Immature natural killer cell (primary cell): ENCODE results near the gene ADCY5. TPM values are rescaled to one million over a fixed set of nuclear protein-coding genes. Genes with fewer than 3 reads are reported as not detected.

ENCODE experiments used
- DNase-seq, 3 donors: peaks; one replicate each; pipeline ENCODE4 v3.0.0; 2022; ENCODE audit warnings: mixed read lengths in 1 of 3
- H3K27ac Mint-ChIP-seq, 6 donors: one replicate each; pipeline ENCODE4 v1.8.0; 2020; ENCODE audit warnings: mixed read lengths in 6 of 6, mild to moderate bottlenecking in 5 of 6, inconsistent platforms in 4 of 6, moderate library complexity in 3 of 6
- H3K27me3 Mint-ChIP-seq, 3 donors: one replicate each; pipeline ENCODE4 v1.8.0; 2020 to 2021; ENCODE audit warnings: low read depth in 3 of 3, mild to moderate bottlenecking in 3 of 3, mixed read lengths in 3 of 3, moderate library complexity in 3 of 3, inconsistent platforms in 1 of 3
- H3K36me3 Mint-ChIP-seq, 3 donors: one replicate each; pipeline ENCODE4 v1.8.0; 2020; ENCODE audit warnings: mixed read lengths in 3 of 3, inconsistent platforms in 2 of 3, mild to moderate bottlenecking in 2 of 3
- H3K4me1 Mint-ChIP-seq, 2 donors: one replicate each; pipeline ENCODE4 v1.8.0; 2020; ENCODE audit warnings: inconsistent platforms in 2 of 2, mild to moderate bottlenecking in 2 of 2, mixed read lengths in 2 of 2, moderate library complexity in 1 of 2
- H3K4me3 Mint-ChIP-seq, 5 donors: one replicate each; pipeline ENCODE4 v1.8.0; 2020; ENCODE audit warnings: mild to moderate bottlenecking in 5 of 5, mixed read lengths in 5 of 5, inconsistent platforms in 3 of 5, moderate library complexity in 3 of 5
- H3K9me3 Mint-ChIP-seq, 6 donors: one replicate each; pipeline ENCODE4 v1.8.0; 2020; ENCODE audit warnings: mild to moderate bottlenecking in 6 of 6, mixed read lengths in 6 of 6, inconsistent platforms in 4 of 6, moderate library complexity in 3 of 6
- polyA plus RNA-seq, 3 donors: library from polyadenylated mRNA; unstranded; fragments of 300-500 nt; fragmentation: Illumina TruSeq; gene quantifications; one replicate each; pipeline ENCODE4 v1.2.3, GENCODE V29; 2021

Gene ADCY5
- polyA plus RNA-seq, 3 donors from 2014 or later: 0.03 TPM; not detected in 2

GRCh38 chr3:123376451-123377242 lies 72.2 kb downstream of the ADCY5 start:
- Mint-ChIP-seq H3K4me3 (no peak overlapping the region), H3K9me3 (no peaks in the 10 kb centered on the region), H3K36me3 (no peaks in the 10 kb centered on the region), H3K27me3 (peaks cover 2% of the 10 kb centered on the region in 3 donors), H3K27ac (no peak overlapping the region), H3K4me1 (no peaks in the 10 kb centered on the region)
- DNase-seq: no peak

DNA sequence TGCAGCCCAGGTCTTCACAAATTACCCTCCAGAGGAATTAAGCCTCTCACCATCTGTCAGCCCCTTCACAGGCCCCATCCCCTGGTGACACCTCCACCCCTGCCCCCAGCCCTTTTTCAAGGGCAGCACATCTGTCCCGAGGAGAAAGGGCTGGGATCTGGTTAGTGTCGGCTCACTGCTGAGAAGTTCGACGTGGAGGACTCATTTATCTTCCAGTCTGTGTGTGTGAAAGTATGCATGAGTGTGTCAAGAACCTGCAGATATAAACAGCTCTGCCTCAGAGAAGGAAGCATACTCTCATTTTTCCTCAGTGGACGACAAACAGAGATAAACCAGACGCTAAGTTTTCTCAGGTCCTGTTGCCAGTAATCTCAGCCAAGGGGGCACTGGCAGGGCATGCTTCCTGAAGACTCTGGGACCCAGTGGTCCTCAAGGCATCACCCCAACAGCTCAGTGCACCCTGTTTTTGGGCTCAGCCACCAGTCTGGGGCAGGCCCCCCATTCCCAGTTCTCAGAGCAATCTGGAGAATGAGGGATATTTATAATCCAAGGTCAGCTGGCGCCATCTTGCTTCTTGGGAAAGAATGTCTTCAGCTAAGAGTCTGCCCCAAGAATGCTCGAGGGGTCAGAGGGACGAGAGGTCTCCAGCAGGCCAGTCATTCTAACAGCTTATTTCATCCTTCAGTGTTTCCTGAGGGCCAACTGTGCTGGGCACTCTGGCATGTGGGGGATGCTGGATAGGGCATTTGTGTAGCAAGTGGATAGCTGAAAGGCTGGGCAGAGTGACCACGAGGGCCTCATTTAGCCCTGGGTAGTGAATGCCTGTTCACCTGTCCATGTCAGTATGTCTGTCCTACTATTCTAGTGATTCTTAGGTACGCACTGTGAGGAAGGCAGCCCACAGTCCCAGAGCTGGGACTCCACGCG lies 73.6 kb downstream of the ADCY5 start:
- no peaks in the 10 kb centered on the region for H3K9me3 Mint-ChIP-seq
- H3K27me3 Mint-ChIP-seq: peaks cover 0 to 2% (median 2%) of the 10 kb centered on the region in 3 donors
- H3K4me3 Mint-ChIP-seq: no peak overlapping the region
- no peaks in the 10 kb centered on the region for H3K4me1 Mint-ChIP-seq
- no peaks in the 10 kb centered on the region for H3K36me3 Mint-ChIP-seq
- DNase-seq: no peak
- no peak overlapping the region for H3K27ac Mint-ChIP-seq

DNA sequence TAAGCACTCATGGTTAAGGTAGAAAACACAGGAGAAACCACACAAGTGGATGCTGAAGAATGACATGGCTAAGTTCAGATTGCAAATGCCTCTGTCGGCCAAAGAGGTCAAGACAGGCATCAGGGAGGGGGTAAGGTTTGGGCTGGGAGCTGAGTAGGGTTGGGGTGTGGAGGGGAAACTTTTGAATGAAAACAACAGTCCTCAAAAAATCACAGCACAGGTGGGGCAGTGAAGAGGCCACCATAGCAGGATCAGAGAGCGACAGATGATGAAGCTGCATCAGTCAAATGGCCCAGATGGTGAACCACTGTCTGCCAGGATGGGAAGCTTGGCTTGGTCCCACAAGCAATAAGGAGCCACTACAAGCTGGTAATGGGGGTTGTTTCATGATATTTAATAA lies 74.9 kb downstream of the ADCY5 start:
- DNase-seq: no peak
- no peaks in the 10 kb centered on the region for H3K4me1 Mint-ChIP-seq
- H3K4me3 Mint-ChIP-seq: no peak overlapping the region
- no peaks in the 10 kb centered on the region for H3K9me3 Mint-ChIP-seq
- H3K27ac Mint-ChIP-seq: no peak overlapping the region
- peaks cover 0 to 2% (median 2%) of the 10 kb centered on the region in 3 donors for H3K27me3 Mint-ChIP-seq
- no peaks in the 10 kb centered on the region for H3K36me3 Mint-ChIP-seq

- H3K36me3 Mint-ChIP-seq: no peaks in the 10 kb centered on the region
- H3K4me1 Mint-ChIP-seq: no peaks in the 10 kb centered on the region
- no peak for DNase-seq
- H3K27me3 Mint-ChIP-seq: peaks cover 0 to 2% (median 2%) of the 10 kb centered on the region in 3 donors
- no peaks in the 10 kb centered on the region for H3K9me3 Mint-ChIP-seq
- no peak overlapping the region for H3K27ac Mint-ChIP-seq
- H3K4me3 Mint-ChIP-seq: no peak overlapping the region
Measured at GRCh38 chr3:123373474-123373987, 75.4 kb downstream of the ADCY5 start.

GRCh38 chr3:123372686-123373473 lies 76.0 kb downstream of the ADCY5 start:
- Mint-ChIP-seq H3K27me3 (peaks cover 0 to 2% (median 2%) of the 10 kb centered on the region in 3 donors), H3K36me3 (no peaks in the 10 kb centered on the region), H3K4me1 (no peaks in the 10 kb centered on the region), H3K9me3 (no peaks in the 10 kb centered on the region), H3K27ac (no peak overlapping the region), H3K4me3 (no peak overlapping the region)
- no peak for DNase-seq

- DNase-seq: no peak
- Mint-ChIP-seq H3K4me1 (no peaks in the 10 kb centered on the region), H3K27ac (no peak overlapping the region), H3K9me3 (no peaks in the 10 kb centered on the region), H3K4me3 (no peak overlapping the region), H3K36me3 (no peaks in the 10 kb centered on the region), H3K27me3 (peaks cover 0 to 2% (median 2%) of the 10 kb centered on the region in 3 donors)
Measured at GRCh38 chr3:123371859-123372685, 76.8 kb downstream of the ADCY5 start.

GRCh38 chr3:123371426-123371825 lies 77.5 kb downstream of the ADCY5 start:
- no peaks in the 10 kb centered on the region for H3K36me3 Mint-ChIP-seq
- no peak for DNase-seq
- H3K4me3 Mint-ChIP-seq: no peak overlapping the region
- no peaks in the 10 kb centered on the region for H3K4me1 Mint-ChIP-seq
- no peaks in the 10 kb centered on the region for H3K9me3 Mint-ChIP-seq
- H3K27ac Mint-ChIP-seq: no peak overlapping the region
- H3K27me3 Mint-ChIP-seq: peaks cover 0 to 4% (median 0%) of the 10 kb centered on the region in 3 donors

DNA sequence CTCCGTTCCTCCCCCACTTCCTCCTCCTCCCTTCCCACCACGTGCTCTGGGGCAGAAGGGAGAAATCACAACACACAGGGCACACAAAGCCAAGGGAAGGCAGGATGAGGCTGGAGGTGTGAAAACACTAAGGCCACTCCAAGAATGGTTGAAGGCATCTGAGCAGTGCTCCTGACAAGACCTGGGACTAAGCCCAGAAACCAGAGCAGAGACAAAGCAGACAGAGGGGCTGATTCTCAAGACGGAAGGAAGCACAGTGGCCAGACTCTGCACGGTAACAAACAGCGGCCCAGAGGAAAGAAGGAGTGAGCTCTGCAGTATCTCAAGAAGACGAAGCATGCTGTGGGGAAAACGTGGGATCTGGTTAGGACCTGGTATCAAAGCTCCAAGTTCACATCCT lies 78.1 kb downstream of the ADCY5 start:
- H3K4me3 Mint-ChIP-seq: no peak overlapping the region
- H3K27ac Mint-ChIP-seq: no peak overlapping the region
- peaks cover 0 to 5% (median 0%) of the 10 kb centered on the region in 3 donors for H3K27me3 Mint-ChIP-seq
- no peaks in the 10 kb centered on the region for H3K36me3 Mint-ChIP-seq
- DNase-seq: no peak
- H3K9me3 Mint-ChIP-seq: no peaks in the 10 kb centered on the region
- H3K4me1 Mint-ChIP-seq: no peaks in the 10 kb centered on the region

DNA sequence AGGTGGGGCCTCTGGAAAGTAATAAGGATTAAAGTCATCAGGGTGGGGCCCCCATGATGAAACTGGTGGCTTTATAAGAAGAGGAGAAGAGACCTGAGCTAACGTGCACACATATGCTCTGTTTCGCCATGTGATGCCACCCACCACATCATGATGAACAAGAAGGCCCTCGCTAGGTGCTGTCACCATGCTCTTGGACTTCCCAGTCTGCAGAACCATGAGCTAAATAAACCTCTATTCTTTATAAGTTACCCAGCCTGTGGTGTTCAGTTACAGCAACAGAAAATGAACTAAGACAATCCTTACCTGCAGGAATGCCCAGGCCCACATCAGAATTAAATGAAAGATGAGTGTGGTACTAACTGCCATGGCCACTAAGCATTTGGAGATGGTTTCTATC lies 79.8 kb downstream of the ADCY5 start:
- no peak overlapping the region for H3K27ac Mint-ChIP-seq
- no peaks in the 10 kb centered on the region for H3K9me3 Mint-ChIP-seq
- no peaks in the 10 kb centered on the region for H3K4me1 Mint-ChIP-seq
- H3K4me3 Mint-ChIP-seq: no peak overlapping the region
- H3K27me3 Mint-ChIP-seq: peaks cover 0 to 8% (median 3%) of the 10 kb centered on the region in 3 donors
- no peaks in the 10 kb centered on the region for H3K36me3 Mint-ChIP-seq
- no peak for DNase-seq

- no peak for DNase-seq
- H3K27me3 Mint-ChIP-seq: peaks cover 0 to 8% (median 4%) of the 10 kb centered on the region in 3 donors
- no peaks in the 10 kb centered on the region for H3K4me1 Mint-ChIP-seq
- no peak overlapping the region for H3K27ac Mint-ChIP-seq
- no peaks in the 10 kb centered on the region for H3K9me3 Mint-ChIP-seq
- no peak overlapping the region for H3K4me3 Mint-ChIP-seq
- no peaks in the 10 kb centered on the region for H3K36me3 Mint-ChIP-seq
Measured at GRCh38 chr3:123367467-123368154, 81.3 kb downstream of the ADCY5 start.

DNA sequence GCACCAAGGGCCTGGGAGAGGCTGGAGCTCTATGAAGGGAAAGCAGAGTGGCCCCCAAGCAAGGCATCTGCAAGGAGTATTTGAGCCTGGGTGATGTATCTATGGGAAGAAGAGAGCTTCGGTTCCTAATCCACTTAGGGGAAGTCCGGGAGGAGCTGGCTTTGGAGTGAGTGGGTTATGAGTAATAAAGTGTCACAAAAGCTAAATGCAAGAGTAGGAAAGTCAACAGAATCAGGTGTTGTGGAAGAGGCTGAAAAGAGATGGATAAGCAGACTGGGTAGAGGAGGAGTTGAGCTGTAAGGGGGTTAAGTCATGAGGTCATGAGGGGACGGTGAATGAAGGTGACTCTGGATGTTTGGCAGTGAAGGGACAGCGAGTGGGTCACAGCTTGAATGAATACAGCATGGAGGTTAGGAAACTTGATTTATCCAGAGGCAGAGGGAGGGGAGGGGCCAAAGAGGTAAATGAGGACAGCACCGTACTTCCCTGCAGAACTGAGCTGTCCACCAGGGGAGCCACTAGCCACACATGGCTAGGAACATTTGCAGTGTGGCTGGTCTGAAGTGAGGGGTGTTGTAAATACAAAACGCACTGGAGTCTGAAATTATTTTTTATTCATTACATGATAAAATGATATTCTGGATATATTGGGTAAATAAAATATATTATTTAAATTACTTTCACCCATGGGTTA lies 83.3 kb downstream of the ADCY5 start:
- H3K27ac Mint-ChIP-seq: no peak overlapping the region
- H3K9me3 Mint-ChIP-seq: no peaks in the 10 kb centered on the region
- no peaks in the 10 kb centered on the region for H3K36me3 Mint-ChIP-seq
- no peaks in the 10 kb centered on the region for H3K4me1 Mint-ChIP-seq
- H3K4me3 Mint-ChIP-seq: no peak overlapping the region
- no peak for DNase-seq
- peaks cover 0 to 6% (median 4%) of the 10 kb centered on the region in 3 donors for H3K27me3 Mint-ChIP-seq

- Mint-ChIP-seq H3K9me3 (no peaks in the 10 kb centered on the region), H3K4me3 (no peak overlapping the region), H3K27me3 (peaks cover 0 to 4% (median 3%) of the 10 kb centered on the region in 3 donors), H3K27ac (no peak overlapping the region), H3K4me1 (no peaks in the 10 kb centered on the region), H3K36me3 (no peaks in the 10 kb centered on the region)
- no peak for DNase-seq
Measured at GRCh38 chr3:123361071-123361470, 87.8 kb downstream of the ADCY5 start.
